Activated T-cell treated with anti-CD3 and anti-CD28 coated beads for 1 hour (primary cell): Measurements from ENCODE around the gene BMP7.
"Not testable (repeated sequence)": the region's sequence is repeated elsewhere in the genome, so short reads cannot be mapped to it uniquely, and the experiment has no call there.

Experiments
- DNase-seq: peaks from one replicate; pipeline ENCODE4 v3.0.0-alpha.2; 2020; ENCODE audit warnings: low read depth

Gene BMP7

DNA sequence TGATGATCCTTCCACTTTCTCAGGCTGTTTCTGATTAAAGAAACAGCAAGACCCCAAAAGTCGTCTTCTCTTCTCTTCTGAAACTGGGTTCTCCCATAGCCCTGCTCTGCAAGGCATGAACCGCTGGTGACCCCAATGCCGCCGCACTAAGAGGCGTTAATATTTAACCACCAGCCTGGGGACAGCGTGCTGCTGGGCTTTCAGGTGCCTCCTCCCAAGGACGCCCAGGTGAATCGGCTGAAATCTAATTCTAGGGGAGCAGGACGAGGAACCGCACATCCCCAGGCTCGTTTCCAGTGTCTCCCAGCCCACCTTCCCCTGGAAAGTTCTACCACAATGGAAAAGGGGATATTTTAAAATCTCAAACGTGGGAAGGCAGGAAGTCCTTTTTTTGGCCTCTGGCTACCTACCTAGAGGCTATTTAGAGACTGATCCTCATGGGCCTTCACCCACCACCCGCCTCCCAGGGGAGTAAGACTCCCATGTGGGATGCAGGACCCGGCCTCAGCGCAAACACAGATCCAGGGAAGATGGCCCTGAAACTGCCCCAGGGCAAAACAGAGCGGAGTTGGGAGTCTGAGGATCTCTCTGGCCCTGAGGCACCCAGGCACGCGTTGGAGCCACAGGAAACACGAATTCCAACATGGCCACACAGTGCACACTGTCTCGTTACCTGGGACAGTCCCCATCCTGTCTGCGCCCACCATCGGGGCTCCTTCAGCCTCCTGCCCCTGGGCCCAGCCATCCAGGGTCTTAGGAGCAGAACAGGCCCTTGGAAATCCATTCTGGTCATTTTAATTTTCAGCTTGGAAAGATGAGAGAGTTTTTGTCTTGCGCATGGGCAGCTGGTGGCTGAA is 56.2 kb downstream of the BMP7 start:
- no peak for DNase-seq

DNA sequence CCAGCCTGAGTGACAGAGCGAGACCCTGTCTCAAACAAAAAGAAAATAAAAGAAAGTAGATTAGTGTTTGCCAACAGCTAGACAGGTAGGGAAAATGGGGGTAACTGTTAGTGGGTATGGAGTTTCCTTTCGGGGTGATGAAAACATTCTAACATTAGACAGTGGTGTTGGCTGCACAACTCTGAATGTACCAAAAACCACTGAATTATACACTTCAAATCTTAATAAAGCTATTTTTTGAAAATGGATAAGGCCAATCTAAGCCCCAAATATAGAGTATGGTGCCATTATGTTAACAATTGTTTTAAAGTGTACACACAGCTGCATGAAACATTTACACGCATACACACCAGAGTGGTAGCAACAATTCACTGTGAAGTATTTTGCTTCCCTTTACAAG is 57.0 kb downstream of the BMP7 start:
- no peak for DNase-seq

DNA sequence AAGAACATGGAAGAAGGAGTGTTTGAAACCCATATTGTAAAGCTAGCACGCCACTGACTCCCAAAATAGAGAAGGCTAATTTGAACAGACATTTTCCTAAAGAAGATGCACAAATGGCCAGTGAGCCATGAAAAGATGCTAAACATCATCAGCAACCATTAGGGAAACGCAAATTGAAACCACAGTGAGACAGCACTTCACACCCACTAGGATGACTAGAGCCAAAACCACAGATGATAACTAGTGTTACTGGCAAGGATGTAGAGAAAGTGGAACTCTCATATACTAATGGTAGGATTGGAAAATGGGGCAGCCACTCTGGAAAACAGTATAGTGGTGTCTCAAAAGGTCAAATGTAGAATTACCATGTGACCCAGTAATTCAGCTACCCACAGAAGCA is 58.2 kb downstream of the BMP7 start:
- no peak for DNase-seq

DNA sequence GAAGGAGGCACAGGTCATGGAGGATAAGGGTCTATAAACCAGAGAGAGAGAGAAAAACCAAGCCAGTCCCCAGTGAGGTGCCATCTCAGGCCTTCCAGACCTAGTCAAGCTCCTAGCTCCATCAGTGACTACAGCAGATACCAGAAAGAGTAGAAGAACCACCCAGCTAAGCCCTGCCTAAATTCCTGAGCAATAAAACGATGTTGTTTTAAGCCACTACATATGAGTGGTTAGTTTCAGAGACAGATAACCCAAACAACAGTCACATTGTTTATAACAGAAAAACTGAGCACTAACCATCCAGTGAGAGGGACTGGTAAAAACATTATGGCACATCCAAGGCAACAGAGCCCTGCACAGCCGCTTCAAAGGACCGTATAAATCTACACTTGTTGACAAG is 59.2 kb downstream of the BMP7 start:
- DNase-seq, result no peak

DNA sequence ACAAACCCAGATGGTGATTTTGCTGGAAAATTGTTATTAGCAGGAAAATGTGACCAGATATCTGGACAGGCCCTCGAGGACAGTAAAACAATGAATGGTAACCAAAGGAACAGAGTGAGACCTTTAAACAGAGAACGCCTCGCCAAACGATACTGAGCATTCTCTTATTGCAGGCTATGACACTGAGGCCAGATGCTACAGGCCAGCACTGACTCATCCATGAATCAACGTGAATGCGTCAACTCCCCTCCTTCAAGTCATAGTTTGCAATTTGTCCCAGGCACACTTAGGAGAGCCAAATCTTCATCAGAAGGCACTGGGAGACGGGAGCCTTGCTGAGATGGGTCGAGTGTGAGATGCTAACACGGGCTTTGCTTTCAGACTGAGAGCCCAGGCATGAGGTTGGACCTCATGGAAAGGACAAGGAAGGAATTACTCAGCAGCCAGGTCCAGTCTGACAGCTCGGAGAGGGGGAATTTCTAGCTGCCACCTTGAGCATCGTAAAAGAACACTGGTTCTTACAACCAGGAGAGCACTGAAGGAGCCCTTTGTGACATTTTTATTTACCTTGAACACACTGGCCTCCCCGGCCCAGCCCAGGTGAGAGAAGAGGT is 60.7 kb downstream of the BMP7 start:
- DNase-seq, result no peak

DNA sequence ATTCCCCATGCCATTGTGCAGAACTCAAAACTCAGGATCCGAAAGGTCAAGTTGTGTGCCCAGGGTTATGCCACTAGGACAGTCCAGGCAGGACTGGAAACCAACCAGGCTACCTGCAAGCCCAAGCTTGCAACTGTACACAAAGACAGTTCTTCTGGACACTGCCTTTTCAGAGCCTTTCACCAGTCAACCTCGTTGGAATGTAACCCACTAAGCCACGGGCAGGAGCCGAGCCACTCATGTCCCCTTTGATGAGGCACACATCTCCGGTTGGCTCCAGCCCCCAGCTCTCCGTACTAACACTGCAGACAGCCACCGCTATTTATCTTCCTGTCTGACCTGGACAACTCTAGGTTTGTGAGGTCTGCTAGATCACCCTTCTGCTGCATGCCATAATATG is 62.5 kb downstream of the BMP7 start:
- DNase-seq, result no peak

DNA sequence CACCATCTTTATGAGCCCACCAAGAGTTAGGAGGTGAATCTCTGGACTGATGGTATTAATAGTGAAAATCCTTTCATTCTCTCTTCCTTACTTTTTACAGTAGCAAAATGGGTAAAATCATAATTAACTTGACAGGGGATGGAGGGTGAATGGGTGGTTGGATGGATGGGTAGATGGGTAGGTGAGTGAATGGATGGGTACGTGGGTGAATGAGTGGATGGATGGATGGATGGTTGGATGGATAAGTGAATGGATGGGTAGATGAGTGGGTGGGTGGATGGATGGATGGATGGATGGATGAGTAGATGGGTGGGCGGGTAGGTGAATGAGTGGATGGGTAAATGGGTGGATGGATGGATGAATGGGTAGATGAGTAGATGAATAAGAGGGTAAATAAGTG is 63.2 kb downstream of the BMP7 start:
- no peak for DNase-seq

DNA sequence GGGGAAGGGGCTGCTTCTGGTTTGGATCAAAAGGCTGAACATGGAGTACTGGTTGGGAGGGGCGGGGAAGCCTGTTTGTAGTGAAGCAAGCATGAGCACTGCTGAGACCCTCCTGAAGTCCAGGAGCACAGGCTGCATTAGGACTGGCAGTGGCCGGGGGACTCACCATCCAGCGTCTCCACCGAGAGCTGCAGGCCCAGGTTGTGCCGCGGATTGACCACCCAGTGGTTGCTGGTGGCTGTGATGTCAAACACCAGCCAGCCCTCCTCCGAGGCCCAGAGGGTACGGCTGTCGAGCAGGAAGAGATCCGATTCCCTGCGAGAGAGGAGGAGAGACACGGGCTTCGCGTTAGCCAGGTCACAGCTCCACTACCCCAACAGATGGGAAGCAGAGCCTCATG is 64.1 kb downstream of the BMP7 start:
- DNase-seq, result no peak

DNA sequence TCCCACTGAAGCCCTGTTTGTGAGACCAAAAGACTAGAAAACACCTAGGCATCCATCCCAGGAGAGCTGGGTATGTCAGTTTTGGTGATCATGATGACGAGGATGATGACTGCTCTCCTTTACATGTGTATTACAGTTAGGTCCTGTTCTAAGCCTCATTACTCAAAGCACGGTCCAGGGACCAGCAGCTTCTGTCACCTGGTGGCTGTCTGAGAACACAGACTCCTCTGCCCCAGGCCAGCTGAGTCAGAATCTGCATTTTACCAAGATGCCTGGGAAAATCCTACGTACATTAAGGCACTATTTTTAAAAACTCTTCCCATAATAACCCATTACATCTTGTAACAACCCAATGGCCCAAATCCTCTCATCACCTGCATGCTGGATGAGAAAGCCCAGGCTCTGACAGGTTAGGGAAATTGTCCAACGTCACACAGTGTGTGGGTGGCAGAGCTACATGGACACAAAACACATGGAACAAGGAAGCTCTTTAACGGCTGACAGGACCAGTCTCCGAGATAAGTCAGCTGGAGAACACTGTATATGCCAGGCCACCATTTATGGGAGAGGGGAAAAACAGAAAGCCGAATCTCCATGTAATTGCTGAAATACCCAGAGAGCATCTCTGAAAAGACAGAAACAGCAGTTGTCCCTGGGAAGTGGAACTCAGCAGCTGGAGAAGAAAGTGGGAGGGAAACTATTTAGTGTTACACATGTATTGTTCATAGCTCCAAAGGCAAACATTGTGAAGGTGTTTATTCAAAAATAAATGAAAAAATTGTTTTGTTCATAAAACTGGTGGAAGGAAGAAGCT is 65.4 kb downstream of the BMP7 start:
- DNase-seq, result no peak

DNA sequence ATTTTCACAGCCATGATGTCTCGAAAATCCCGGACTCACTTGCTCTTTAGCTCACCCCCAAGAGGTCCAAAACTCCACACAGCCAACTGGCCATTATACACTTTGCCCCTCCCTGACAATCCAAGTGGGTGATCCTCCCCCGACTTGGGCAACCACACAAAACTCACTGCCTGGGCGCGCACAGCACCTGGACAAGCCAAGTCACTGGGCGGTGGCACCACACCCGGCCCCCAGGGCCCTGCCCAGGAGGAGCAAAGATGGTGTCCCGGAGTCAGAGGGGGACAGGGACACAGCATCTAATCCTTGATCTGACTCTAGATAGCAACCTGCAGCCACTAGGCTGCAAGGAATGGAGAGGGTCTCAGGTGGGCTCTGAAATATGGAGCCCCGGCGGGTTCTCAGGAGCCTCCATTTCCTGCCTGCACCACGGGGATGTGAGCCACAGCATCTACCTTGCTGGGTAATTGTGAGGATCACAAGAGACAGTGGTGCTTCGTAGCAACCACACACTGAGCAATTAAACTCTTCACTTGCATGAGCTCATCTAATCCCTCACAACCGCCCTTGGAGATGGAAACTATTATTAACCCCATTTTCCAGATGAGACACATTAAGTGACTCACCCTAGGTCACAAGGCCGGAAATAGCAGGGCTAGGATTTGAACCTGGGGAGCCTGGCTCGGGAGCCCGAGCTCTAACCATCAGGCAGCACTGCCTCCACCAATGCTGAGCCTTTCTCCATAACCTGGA is 66.6 kb downstream of the BMP7 start:
- no peak for DNase-seq

DNA sequence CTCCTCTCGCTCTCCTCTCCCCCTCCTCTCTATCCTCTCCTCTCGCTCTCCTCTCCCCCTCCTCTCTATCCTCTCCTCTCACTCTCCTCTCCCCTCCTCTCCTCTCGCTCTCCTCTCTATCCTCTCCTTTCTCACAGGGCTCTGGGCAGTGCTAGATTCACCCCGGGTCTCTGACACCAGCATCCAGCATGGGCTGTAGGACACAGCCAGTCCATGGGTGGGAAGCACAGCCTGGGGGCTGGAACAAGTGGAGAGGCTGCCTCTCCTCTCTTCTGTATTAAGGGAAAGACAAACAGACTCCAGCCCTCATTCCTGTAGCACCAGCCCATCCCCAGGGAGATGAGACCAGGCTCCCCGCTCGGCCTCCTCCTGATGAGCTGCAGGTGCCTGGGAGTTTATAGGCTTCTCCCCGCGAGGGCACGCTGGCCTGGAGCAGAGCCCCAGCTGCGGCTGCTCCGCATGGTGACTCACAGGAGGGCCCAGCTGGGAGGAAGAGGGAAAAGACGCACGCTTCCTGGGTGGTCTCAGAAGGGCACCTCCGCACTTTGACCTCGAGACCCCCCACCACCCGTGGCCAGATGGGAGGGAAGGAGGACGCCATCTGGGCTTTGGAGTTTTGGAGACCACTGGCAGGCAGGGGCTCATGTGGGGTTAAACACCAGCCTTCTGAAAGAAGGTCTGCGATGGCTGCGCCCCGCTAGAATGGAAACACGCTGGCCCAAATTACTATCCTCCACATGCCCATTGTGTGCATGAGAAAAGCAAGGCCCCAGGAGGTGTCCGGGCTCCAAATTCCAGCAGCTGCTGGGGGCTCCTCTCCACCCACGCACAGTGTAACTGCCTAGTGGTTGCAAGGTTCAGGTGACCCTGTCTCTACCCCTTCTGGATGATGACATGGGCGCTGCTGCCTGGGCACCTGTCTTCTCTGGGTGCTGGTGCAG is 68.0 kb downstream of the BMP7 start:
- no peak for DNase-seq

DNA sequence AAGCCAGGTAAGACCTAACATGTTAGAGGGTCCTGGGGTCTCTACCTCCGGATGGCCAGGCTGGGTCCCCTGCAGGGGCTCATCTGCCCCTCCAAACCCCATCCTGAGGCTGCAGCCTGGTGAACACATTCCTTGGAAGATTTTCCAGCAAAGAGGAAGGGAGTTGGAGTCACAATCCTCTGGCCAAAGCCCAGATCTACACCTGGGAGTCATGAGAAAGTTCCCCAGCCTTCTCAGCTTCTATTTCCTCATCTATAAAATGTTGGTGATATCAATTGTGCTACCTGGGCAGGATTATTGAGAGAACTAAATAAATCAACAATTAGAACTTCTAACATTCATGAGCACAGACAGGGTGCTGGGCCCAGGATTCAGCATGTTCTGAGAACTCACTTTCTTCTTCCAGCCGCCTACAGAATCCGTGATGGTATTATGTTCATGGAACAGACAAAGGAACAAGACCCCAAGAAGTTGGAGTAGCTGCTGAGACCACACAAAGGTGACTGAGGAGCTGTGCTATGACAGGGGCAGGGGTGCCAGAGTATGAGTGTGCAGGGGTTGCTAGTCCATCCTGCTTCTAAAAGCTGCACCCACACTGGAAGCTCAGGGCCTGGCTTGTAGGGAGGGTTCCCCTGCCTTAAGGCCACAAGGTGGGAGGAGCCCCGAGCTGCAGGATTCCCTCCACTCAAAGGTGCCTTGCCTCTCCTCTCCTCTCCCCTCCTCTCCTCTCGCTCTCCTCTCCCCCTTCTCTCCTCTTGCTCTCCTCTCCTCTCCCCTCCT is 68.9 kb downstream of the BMP7 start:
- no peak for DNase-seq

DNA sequence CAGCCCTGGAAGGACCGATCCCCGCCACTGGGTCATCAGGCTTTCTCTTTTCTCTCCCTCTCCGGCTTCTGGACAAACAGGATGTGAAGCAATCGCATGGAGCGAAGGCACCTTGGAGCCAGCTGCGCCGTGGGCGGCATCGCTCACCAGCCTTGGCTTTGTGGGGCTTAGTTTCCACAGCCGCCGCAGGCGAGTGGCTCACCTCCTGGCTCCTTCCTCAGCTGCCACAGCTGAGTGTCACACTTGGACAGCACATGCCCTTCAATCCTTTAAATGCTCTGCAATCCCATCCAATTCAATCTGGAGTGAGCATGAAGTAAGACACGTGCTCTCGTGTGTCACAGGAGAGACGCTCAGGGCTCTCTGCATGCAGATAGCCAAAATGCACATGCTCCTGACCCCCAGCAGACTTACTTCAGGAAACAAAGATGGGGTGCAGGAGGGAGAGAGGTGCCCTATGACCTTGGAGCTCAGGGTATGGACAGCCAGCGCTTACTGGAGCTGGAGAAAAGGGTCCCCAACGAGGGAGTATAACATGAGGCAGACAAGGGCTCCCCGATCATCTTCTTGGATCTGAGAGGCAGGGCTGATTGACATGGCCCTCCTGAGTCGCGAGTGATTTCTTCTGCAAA is 70.9 kb downstream of the BMP7 start:
- DNase-seq, result no peak

DNA sequence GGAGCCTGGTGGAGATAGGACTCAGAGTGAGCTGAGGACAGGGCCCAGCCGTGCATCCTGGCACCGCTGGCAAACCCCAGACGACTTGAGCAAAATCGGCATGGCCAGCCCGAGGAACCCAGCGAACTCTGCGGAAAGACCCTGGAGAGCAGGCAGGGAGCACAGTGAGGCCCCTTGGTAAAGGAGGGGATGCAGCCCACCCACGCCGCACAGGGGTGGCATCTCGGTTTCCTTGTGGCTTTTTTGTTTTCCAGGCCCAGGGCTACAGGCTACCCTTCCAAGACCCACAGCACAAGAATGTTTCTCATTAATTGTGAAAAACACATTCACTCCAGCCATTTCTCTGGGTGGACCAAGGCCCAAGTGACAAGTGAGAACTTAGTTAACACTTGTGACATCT is 71.4 kb downstream of the BMP7 start:
- no peak for DNase-seq

DNA sequence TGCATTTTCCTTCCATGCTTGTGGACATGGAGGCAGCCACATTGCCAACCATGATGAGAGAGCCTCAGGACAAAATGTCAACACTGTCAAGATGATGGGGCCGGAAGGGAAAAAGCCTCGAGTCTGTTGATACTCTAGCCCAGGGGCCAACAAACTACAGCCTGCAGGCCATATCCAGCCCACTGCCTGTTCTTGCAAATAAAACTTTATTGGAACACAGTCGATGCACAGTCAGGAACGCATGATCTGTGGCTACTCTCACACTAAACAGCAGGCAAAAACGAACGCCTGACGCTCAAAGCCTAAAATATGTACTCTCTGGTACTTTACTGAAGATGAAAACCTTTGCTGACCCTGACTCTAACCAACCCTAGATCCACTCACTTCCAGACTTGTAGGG is 72.3 kb downstream of the BMP7 start:
- DNase-seq, result no peak

DNA sequence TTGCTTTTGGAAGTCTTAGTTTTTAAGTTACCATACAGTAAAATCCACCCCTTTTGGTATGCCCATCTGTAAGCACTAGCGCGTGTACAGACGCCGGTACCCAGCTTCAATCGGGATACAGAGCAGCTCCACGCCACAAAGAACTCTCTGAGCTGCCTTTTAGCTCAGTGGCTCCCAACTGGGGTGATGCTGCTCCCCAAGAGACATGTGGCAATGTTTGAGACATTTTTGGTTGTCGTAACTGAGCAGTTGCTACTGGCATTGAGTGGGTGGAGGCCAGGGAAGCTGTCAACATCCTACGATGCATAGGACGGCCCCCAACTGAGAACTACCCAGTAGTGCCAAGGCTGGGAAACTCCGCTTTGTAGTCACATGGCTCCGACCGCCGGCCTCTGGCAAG is 73.3 kb downstream of the BMP7 start:
- no peak for DNase-seq

DNA sequence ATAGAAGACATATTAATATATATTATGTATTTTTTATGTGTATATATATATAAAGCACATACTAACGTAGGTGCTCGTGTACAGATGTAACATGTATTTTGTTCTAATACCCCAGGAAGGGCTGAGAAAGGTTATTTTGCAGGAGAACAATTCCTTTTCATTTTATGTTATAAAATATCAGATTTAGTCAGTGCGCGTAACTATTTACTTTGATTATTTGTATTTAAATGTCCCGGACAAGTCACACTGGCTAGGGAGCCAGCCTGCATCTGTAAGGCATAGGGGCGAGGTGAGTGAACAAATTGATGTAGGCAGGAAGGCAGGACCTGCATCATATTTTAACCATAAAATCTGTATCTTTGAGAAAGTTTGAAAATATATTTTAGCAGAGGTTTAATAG is 74.1 kb downstream of the BMP7 start:
- no peak for DNase-seq

DNA sequence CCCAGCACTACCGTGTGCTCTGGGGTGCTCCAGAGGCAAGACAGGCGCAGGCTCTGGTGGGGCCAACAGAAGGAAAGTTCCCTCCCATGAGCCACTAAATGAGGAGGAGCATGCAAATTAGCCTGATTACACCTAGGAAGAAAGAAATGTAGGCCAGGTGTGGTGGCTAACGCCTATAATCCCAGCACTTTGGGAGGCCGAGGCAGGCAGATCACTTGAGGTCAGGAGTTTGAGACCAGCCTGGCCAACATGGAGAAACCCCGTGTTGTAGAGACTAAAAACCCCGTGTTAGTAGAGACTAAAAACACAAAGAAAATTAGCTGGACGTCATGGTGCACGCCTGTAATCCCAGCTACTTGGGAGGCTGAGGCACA is 75.2 kb downstream of the BMP7 start:
- not testable (repeated sequence) for DNase-seq

DNA sequence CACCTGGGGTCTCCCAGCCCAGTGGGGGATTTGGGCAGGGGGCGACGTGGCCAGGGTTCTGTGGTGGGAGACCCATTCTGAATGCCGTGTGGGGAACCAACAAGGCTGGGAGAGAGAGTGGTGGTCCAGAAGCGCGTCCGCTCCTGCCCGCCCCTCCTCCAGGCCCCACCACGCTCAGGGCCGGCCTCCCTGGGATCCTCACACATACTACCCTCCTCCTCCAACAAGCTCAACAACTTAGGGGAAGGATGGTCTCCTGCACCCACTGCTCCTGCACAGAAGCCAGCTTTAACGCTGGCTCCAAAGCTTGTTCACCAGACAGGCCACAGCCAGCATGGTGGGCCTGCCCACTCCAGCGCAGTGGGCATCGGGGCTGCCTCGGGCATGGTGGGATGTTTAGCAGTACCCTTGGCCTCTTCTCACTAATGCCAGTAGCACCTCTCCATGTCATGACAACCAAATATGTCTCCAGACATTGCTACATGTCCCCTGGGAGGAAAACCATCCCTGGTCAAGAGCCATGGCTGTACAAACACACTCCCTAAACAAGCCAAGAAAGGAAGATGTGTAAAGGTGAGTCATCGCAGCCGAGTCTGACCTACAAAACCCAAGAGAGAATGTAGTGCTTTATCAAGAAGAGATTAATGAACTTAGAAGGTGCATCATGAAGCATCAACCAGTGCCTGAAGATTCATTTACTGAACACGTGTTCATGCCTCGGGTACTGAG is 75.7 kb downstream of the BMP7 start:
- no peak for DNase-seq
